ENCODE measurements around the gene ACTRT2. TPM values are rescaled to one million over a fixed set of nuclear protein-coding genes. Genes with fewer than 3 reads are reported as not detected.

ACTRT2 gene
- polyA plus RNA-seq, 1 donor (not counting 4 experiments of a cell fraction or from before 2014, with no cell fraction given): not detected

GRCh38 chr1:3038113-3038551 lies 16.9 kb downstream of the ACTRT2 start:
- H3K9me1 ChIP-seq (ENCODE audit: control insufficient read depth, extremely low read depth, insufficient read depth, low read length): no peaks in the 10 kb centered on the region
- no peak overlapping the region for H2AFZ ChIP-seq (ENCODE audit: control insufficient read depth, low read length)
- H3K9me3 ChIP-seq (ENCODE audit: control insufficient read depth, low read depth, low read length): peaks cover 7% of the 10 kb centered on the region
- H3K4me2 ChIP-seq (ENCODE audit: control insufficient read depth, extremely low read depth, insufficient read depth, low read depth, low read length): no peak overlapping the region
- no peak overlapping the region for H3K9ac ChIP-seq (ENCODE audit: control insufficient read depth, extremely low read depth, insufficient read depth, low read length)
- H4K20me1 ChIP-seq (ENCODE audit: control insufficient read depth, extremely low read depth, insufficient read depth, low read length): no peaks in the 10 kb centered on the region
- H3K27ac ChIP-seq (ENCODE audit: control insufficient read depth, insufficient read depth, low read length): no peak overlapping the region
- H3K36me3 ChIP-seq (ENCODE audit: control insufficient read depth in 2 of 2, extremely low read depth in 1 of 2, insufficient read depth in 2 of 2, low read length in 2 of 2): no peaks in the 10 kb centered on the region
- TF ChIP-seq CTCF (optimal IDR thresholded peaks at IDR 0.05 in 1 of 3, IDR thresholded peaks at IDR 0.05 in 1 of 3, conservative IDR thresholded peaks at IDR 0.05 in 1 of 3; ENCODE audit: extremely low read depth in 1 of 3, insufficient read depth in 2 of 3, low read length in 3 of 3): no peak
- no peak for TF ChIP-seq EZH2 (IDR thresholded peaks at IDR 0.05; ENCODE audit: low read length)
- no peaks in the 10 kb centered on the region for H3K79me2 ChIP-seq (ENCODE audit: control insufficient read depth, insufficient read depth, low read length)
- H3K27me3 ChIP-seq (ENCODE audit: control insufficient read depth, extremely low read depth, insufficient read depth, low read length): no peaks in the 10 kb centered on the region
- no peak for FAIRE-seq
- no peak for DNase-seq (ENCODE audit: low read depth, low spot score)
- H3K4me1 ChIP-seq (ENCODE audit: control insufficient read depth, extremely low read depth, insufficient read depth, low read length): no peaks in the 10 kb centered on the region
- H3K4me3 ChIP-seq (ENCODE audit: control insufficient read depth in 2 of 3, extremely low read depth in 1 of 3, insufficient read depth in 2 of 3, low read depth in 1 of 3, low read length in 3 of 3): no peak overlapping the region
- dilution Hi-C loops (cut with MboI; ENCODE audit: extremely low pct_ligation_motif_present, low sequenced_read_pairs): no loop called here

GRCh38 chr1:3038571-3039181 lies 17.4 kb downstream of the ACTRT2 start:
- no peaks in the 10 kb centered on the region for H3K4me1 ChIP-seq (ENCODE audit: control insufficient read depth, extremely low read depth, insufficient read depth, low read length)
- dilution Hi-C loops (cut with MboI; ENCODE audit: extremely low pct_ligation_motif_present, low sequenced_read_pairs): no loop called here
- H2AFZ ChIP-seq (ENCODE audit: control insufficient read depth, low read length): no peak overlapping the region
- H3K4me3 ChIP-seq (ENCODE audit: control insufficient read depth in 2 of 3, extremely low read depth in 1 of 3, insufficient read depth in 2 of 3, low read depth in 1 of 3, low read length in 3 of 3): no peak overlapping the region
- no peak overlapping the region for H3K9ac ChIP-seq (ENCODE audit: control insufficient read depth, extremely low read depth, insufficient read depth, low read length)
- no peak for FAIRE-seq
- no peaks in the 10 kb centered on the region for H3K9me1 ChIP-seq (ENCODE audit: control insufficient read depth, extremely low read depth, insufficient read depth, low read length)
- no peaks in the 10 kb centered on the region for H3K36me3 ChIP-seq (ENCODE audit: control insufficient read depth in 2 of 2, extremely low read depth in 1 of 2, insufficient read depth in 2 of 2, low read length in 2 of 2)
- H4K20me1 ChIP-seq (ENCODE audit: control insufficient read depth, extremely low read depth, insufficient read depth, low read length): no peaks in the 10 kb centered on the region
- H3K27ac ChIP-seq (ENCODE audit: control insufficient read depth, insufficient read depth, low read length): no peak overlapping the region
- DNase-seq (ENCODE audit: low read depth, low spot score): no peak
- no peak overlapping the region for H3K4me2 ChIP-seq (ENCODE audit: control insufficient read depth, extremely low read depth, insufficient read depth, low read depth, low read length)
- no peak for TF ChIP-seq CTCF (optimal IDR thresholded peaks at IDR 0.05 in 1 of 3, IDR thresholded peaks at IDR 0.05 in 1 of 3, conservative IDR thresholded peaks at IDR 0.05 in 1 of 3; ENCODE audit: extremely low read depth in 1 of 3, insufficient read depth in 2 of 3, low read length in 3 of 3)
- no peak for TF ChIP-seq EZH2 (IDR thresholded peaks at IDR 0.05; ENCODE audit: low read length)
- no peaks in the 10 kb centered on the region for H3K79me2 ChIP-seq (ENCODE audit: control insufficient read depth, insufficient read depth, low read length)
- H3K9me3 ChIP-seq (ENCODE audit: control insufficient read depth, low read depth, low read length): peaks cover 7% of the 10 kb centered on the region
- H3K27me3 ChIP-seq (ENCODE audit: control insufficient read depth, extremely low read depth, insufficient read depth, low read length): no peaks in the 10 kb centered on the region
